ENCODE results near the gene CYFIP2. TPM values are rescaled to one million over a fixed set of nuclear protein-coding genes. Genes with fewer than 3 reads are reported as not detected.

Gene CYFIP2
- total RNA-seq, 2 experiments from 2014 or later, result 382 to 438 TPM

DNA sequence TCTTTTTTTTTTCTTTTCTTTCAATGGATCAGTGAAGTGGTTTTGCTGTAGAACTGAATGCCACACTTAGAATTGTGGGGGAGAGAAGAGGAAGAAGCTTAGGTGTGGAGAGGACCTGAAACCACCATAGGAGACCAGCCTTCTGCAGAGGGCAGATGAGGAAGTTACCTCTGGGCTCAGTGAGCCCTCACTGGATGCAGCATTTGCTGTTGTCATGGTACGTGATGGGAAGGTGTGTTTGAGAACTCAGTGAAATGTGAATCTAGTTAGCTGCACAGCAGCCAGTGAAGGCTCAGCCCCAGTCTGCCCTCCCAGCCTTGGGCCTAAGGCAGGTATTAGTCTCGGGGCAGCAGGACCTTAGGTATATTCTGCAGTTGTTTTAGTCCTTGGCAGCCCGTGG lies 17.5 kb downstream of the CYFIP2 start:
- no peak overlapping the region for H3K4me3 Mint-ChIP-seq
- H3K27me3 Mint-ChIP-seq, result no peaks in the 10 kb centered on the region
- H3K4me1 Mint-ChIP-seq, result peaks cover 69% of the 10 kb centered on the region
- peaks cover 71% of the 10 kb centered on the region for H3K36me3 Mint-ChIP-seq
- H3K27ac Mint-ChIP-seq, result peak overlapping the region; percentile 78
- DNase-seq, result no peak
- H3K9me3 Mint-ChIP-seq (ENCODE audit: low read depth), result peaks cover 11% of the 10 kb centered on the region
- CTCF ChIA-PET, result interaction anchor here (1.5 kb wide), 2 partner anchors 11 to 24 kb away, joined by 5 to 6 read pairs; no protein-coding TSS in a partner anchor
- ATAC-seq, result peak; percentile 84

DNA sequence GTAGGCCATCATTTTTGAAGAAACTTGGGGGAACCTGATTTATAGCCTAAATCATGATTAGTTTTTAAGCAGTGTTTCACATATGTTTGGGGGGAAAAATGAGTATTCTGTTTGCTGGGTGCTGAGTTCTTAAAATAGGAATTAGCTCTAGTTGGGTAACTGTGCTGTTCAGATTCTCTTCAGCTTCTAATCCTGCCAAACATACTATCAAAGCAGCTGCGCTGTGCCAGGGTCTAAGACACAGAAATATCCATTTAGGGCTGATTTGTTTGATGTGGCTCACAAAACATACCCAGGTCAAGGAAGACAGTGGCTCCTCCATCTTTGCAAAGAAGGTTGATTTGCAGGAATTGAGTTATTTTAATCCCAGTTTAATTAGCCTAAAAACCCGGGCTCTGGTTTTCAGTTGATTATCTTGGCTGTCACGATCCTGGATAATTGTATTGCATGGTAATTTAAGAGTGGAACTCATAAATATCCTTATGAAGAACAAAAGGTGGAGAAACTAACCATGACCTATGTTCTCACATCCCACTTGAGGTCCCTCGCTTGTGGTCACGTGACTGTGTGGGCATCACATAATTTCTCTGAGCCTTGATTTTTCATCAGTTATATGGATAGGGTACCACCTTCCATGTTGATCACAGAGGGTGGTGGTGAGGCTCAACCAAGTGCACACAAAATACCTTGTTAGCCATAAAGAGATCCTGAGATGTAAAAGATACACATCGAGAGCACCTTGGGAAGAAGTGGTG lies 18.7 kb downstream of the CYFIP2 start:
- DNase-seq (no peak), ATAC-seq (no peak)
- peaks cover 74% of the 10 kb centered on the region for H3K36me3 Mint-ChIP-seq
- no peaks in the 10 kb centered on the region for H3K27me3 Mint-ChIP-seq
- no peak overlapping the region for H3K4me3 Mint-ChIP-seq
- H3K27ac Mint-ChIP-seq, result no peak overlapping the region
- H3K9me3 Mint-ChIP-seq (ENCODE audit: low read depth), result peaks cover 11% of the 10 kb centered on the region
- CTCF ChIA-PET, result interaction anchor here (1.1 to 1.5 kb wide), 2 partner anchors 23 to 44 kb away, joined by 3 to 5 read pairs; no protein-coding TSS in a partner anchor
- peaks cover 69% of the 10 kb centered on the region for H3K4me1 Mint-ChIP-seq

DNA sequence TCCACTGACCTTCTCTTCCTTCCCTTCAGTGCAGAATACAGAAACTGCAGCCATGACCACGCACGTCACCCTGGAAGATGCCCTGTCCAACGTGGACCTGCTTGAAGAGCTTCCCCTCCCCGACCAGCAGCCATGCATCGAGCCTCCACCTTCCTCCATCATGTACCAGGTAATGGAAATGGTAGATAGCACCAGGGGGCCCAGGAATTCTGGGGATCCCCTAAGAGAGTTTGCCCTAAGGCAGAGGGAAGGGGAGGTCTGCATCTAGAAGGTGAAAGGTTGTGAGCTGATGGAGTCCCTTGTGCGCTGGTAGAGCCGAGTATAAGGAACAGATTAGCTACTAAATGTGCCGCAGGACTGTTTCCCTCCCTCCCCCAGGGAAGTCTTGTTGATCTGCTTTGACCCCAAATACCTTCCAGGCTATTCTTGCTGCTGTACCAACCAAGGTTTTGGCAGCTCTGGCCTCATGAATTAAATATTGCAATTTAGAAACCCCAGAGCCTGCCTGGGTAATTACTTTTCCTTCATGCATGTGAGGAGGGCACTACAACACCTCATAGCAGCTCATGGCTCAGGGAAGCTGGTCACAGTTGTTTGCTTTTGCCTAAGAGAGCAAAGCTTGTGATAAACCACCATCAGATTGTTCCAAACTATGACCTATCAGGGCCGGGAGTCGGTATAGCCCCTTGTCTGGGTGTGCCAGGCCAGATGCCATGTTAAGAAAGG lies 19.6 kb downstream of the CYFIP2 start:
- H3K4me3 Mint-ChIP-seq, result no peak overlapping the region
- peaks cover 68% of the 10 kb centered on the region for H3K4me1 Mint-ChIP-seq
- H3K27me3 Mint-ChIP-seq, result no peaks in the 10 kb centered on the region
- H3K27ac Mint-ChIP-seq, result no peak overlapping the region
- DNase-seq (no peak), ATAC-seq (no peak)
- H3K9me3 Mint-ChIP-seq (ENCODE audit: low read depth), result peaks cover 11% of the 10 kb centered on the region
- CTCF ChIA-PET, result interaction anchor here (0.9 to 1.5 kb wide), 3 partner anchors 9 to 31 kb away, joined by 3 to 4 read pairs (median 3); no protein-coding TSS in a partner anchor
- H3K36me3 Mint-ChIP-seq, result peaks cover 75% of the 10 kb centered on the region

DNA sequence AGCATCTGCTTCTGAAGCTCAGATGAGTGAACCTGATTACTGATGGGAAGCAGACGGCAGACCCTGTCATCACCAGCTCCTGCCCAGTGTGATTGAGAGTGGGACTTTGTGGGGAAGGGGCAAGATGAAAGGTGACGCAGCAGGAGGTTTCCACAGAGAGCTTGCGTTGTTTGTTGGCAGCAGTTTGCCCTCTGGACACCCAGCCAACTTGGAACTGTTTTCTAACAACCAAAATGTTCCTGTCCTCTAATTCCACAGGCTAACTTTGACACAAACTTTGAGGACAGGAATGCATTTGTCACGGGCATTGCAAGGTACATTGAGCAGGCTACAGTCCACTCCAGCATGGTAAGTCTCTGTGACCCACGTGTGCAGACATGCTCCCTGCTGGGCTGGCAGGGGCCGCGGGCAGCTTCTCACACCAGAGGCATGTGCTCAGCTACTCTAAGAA lies 20.9 kb downstream of the CYFIP2 start:
- no peak overlapping the region for H3K27ac Mint-ChIP-seq

DNA sequence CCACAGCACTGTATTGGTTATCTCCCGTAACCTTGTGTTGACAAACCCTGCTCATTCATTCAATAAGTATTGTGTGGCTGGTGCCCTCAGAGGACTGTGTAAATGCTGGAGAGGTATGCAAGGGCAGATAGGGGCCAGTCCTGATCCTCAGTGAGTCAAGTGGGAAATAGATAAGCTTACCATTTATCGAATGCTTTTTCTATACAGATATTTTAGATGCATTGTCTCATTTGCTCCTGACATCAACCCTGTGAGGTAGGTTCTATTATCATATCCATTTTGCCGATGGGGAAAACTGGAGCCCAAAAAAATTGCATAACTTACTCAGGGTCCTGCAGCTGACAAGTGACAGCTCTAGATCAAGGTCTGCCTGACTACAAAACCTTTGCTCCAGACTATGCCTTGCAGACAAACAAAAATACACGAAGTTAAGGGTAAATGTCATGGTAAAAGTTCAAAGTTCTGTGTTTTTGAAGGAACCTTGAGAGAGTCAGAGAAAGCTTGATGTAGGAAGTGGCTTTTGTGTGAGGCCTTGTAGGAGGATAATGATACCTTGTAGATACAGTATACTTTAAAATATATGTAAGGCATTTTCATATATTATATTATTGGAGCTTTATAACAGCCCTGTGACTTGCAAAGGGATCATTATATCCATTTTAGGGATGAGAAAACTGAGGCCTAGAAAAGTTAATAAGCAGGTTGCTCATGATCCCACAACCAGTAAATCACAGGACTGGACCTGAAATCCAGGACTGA lies 22.7 kb downstream of the CYFIP2 start:
- CTCF ChIA-PET, result interaction anchor here (0.6 to 2.1 kb wide), 8 partner anchors 10 to 40 kb away, joined by 3 to 8 read pairs (median 4); no protein-coding TSS in a partner anchor
- H3K36me3 Mint-ChIP-seq, result peaks cover 77% of the 10 kb centered on the region
- no peak for ATAC-seq
- H3K9me3 Mint-ChIP-seq (ENCODE audit: low read depth), result no peaks in the 10 kb centered on the region
- no peaks in the 10 kb centered on the region for H3K27me3 Mint-ChIP-seq
- no peak for DNase-seq
- peaks cover 60% of the 10 kb centered on the region for H3K4me1 Mint-ChIP-seq
- no peak overlapping the region for H3K4me3 Mint-ChIP-seq
- H3K27ac Mint-ChIP-seq, result peak overlapping the region; percentile 3

More for the DNA sequence above, 20.9 kb downstream of the CYFIP2 start:
- CTCF ChIA-PET, result interaction anchor here (1.5 kb wide), 1 partner anchor 10 kb away, joined by 3 read pairs; no protein-coding TSS in a partner anchor
- H3K27me3 Mint-ChIP-seq, result no peaks in the 10 kb centered on the region
- H3K9me3 Mint-ChIP-seq (ENCODE audit: low read depth), result peaks cover 6% of the 10 kb centered on the region
- no peak overlapping the region for H3K4me3 Mint-ChIP-seq
- H3K4me1 Mint-ChIP-seq, result peaks cover 71% of the 10 kb centered on the region
- peaks cover 74% of the 10 kb centered on the region for H3K36me3 Mint-ChIP-seq
- DNase-seq, result no peak
- ATAC-seq, result no peak

DNA sequence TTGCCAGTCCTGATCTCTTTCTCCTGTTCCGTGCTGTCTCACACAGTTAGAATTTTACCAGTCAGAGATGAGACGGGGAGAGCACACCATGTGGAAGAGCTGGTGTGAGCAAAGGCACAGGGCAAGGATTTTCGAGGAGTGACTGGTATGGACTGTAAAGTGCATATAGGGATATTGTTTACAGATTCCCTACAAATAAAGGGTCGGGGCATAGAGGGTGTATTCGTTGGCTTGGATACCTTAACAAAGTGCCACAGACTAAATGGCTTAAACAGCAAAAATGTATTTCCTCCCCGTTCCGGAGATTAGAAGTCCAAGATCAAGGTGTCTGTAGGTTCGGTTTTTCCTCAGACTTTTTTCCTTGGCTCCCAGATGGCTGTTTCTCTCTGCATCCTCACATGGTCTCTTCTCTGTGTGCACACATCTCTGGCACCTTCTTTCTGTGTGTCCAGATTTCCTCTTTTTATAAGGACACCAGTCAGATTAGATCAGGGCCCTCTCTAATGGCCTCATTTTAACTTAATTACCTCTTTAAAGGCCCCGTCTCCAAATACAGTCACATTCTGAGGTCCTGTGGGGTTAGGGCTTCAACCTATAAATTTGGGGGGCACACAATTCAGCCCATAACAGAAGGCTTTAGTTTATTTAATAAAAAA lies 23.4 kb downstream of the CYFIP2 start:
- Mint-ChIP-seq H3K9me3 (ENCODE audit: low read depth) (no peaks in the 10 kb centered on the region), H3K36me3 (peaks cover 79% of the 10 kb centered on the region), H3K4me1 (peaks cover 58% of the 10 kb centered on the region), H3K27me3 (no peaks in the 10 kb centered on the region), H3K4me3 (no peak overlapping the region), H3K27ac (no peak overlapping the region)
- ATAC-seq, result no peak
- CTCF ChIA-PET, result interaction anchor here (0.6 to 2.1 kb wide), 8 partner anchors 9 to 39 kb away, joined by 3 to 8 read pairs (median 4); no protein-coding TSS in a partner anchor
- DNase-seq, result no peak

DNA sequence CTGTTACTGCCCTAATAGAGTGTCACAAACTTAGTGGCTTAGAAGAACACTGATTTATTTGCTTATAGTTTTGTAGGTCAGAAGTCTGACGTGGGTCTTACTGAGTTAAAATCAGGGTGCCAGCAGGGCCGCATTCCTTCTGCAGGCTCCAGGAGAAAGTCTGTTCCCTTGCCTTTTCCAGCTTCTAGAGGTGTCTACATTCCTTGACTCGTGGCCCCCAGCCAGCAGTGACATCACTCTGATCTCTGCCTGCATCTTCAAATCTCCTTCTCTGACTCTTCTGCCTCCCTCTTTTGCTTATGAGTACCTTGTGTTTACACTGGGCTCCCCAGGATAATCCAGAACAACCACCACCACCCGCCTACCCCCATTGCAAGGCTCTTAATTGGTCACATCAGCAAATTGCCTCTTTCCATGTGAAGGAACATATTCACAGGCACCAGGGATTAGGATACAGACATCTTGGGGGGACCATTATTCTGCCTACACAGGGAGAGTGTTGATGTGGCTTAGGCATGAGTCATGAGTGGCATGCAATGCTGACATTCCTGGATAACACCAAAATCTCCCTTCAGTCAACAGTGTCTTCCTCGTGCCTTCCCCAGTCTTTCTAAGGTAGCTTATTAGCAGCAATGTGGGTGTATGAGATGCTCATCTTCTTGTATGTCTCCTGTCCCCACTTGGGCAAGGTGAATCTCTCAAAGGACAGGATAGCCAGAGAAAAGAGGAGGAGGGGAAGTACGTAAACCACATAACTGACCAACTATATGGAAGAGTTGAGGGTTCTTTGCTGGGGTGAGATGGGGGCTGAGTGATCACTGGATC lies 24.4 kb downstream of the CYFIP2 start:
- DNase-seq (no peak), ATAC-seq (no peak)
- peaks cover 59% of the 10 kb centered on the region for H3K4me1 Mint-ChIP-seq
- H3K27me3 Mint-ChIP-seq, result no peaks in the 10 kb centered on the region
- H3K9me3 Mint-ChIP-seq (ENCODE audit: low read depth), result no peaks in the 10 kb centered on the region
- peak overlapping the region; percentile 21 for H3K27ac Mint-ChIP-seq
- H3K36me3 Mint-ChIP-seq, result peaks cover 76% of the 10 kb centered on the region
- no peak overlapping the region for H3K4me3 Mint-ChIP-seq
- CTCF ChIA-PET, result interaction anchor here (1.1 to 2.0 kb wide), 3 partner anchors 17 to 38 kb away, joined by 3 to 8 read pairs (median 5); no protein-coding TSS in a partner anchor

DNA sequence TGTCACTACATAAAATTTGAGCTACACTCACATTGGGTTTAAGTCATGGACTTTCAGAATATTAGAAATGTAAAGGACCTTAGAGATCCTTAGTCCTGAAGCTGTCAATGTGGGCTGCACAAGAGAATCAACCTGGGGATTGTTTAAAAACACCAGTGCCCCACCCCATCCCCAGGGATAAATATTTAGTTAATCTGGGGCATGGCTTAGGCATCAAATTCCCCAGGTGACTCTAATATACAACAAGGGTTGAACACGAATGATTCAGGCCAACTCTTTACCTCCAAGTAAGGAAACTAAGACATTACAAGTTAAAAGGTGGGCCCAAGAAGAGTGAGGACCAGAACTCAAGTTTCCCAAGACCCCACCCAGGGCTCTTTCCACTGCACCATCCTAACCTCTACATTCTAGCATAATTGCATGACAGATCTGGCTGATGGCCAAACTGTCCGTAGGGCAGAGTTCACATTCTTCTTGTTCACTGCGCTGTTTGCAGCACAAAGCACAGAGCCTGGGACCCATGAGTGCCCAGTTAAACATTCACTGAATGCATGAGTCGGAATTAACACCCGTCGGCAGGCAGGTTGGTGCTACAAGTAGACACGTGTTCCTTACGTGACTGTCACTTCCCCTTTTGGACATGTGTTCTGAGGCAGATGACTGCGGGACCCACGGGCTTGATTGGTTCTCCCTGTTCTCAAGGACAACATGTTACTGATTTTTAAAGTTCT lies 25.2 kb downstream of the CYFIP2 start:
- CTCF ChIA-PET, result no interaction called here
- Mint-ChIP-seq H3K4me3 (no peak overlapping the region), H3K36me3 (peaks cover 77% of the 10 kb centered on the region), H3K27ac (peak overlapping the region; percentile 6), H3K9me3 (ENCODE audit: low read depth) (no peaks in the 10 kb centered on the region), H3K27me3 (no peaks in the 10 kb centered on the region), H3K4me1 (peaks cover 61% of the 10 kb centered on the region)
- no peak for ATAC-seq
- DNase-seq, result no peak

DNA sequence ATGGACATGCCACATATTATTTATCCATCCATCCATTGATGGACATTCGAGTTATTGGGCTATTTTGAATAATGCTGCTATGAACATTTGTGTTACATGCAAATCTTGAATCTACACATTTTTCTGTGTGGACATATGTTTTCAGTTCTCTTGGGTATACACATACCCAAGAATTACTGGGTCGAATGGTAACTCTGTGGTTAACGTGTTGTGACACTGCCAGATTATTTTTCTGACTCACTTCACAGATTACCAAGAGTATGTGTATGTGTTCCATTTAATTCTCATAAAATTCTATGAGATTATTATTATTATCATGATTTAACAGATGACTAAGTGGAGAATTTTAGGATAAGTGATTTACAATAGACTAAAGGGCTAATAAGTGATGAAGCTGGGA lies 26.7 kb downstream of the CYFIP2 start:
- peaks cover 56% of the 10 kb centered on the region for H3K4me1 Mint-ChIP-seq
- no peak overlapping the region for H3K27ac Mint-ChIP-seq
- H3K36me3 Mint-ChIP-seq, result peaks cover 78% of the 10 kb centered on the region
- H3K27me3 Mint-ChIP-seq, result no peaks in the 10 kb centered on the region
- CTCF ChIA-PET, result interaction anchor here (1.0 kb wide), 1 partner anchor 44 kb away, joined by 3 read pairs; no protein-coding TSS in a partner anchor
- no peaks in the 10 kb centered on the region for H3K9me3 Mint-ChIP-seq (ENCODE audit: low read depth)
- DNase-seq (no peak), ATAC-seq (no peak)
- no peak overlapping the region for H3K4me3 Mint-ChIP-seq

DNA sequence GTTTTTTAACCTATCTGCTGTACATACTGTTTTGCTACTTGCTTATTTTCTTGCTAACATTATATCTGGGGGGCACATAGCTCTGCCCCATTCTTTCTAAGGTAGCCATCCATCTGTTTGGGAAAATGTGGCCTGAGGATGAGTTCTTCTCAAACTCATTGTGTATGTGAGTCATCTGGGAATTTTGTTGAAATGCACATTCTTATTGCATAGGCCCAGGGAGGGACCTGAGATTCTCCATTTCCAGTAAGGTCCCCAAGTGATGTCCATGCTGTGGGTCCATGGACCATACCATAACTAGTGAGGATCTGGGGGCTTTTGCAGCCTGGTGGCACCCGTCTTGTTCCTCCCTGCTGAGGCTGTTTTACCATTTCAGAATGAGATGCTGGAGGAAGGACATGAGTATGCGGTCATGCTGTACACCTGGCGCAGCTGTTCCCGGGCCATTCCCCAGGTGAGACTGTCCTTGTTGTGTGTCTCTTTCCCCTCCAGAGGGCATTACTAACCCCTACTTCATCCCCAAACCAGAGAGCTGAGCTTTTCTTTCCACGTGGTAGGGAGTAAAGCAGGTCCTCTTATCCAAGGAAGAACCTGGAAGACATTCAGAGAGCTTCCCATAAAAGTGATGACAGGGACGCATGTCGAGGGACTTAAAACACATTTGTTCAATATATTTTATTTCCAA lies 28.6 kb downstream of the CYFIP2 start:
- ATAC-seq, result no peak
- CTCF ChIA-PET, result interaction anchor here (0.9 kb wide), 1 partner anchor 145 kb away, joined by 3 read pairs; no protein-coding TSS in a partner anchor
- H3K4me3 Mint-ChIP-seq, result no peak overlapping the region
- H3K27me3 Mint-ChIP-seq, result no peaks in the 10 kb centered on the region
- no peak overlapping the region for H3K27ac Mint-ChIP-seq
- H3K36me3 Mint-ChIP-seq, result peaks cover 77% of the 10 kb centered on the region
- peaks cover 39% of the 10 kb centered on the region for H3K4me1 Mint-ChIP-seq
- no peak for DNase-seq
- H3K9me3 Mint-ChIP-seq (ENCODE audit: low read depth), result no peaks in the 10 kb centered on the region

DNA sequence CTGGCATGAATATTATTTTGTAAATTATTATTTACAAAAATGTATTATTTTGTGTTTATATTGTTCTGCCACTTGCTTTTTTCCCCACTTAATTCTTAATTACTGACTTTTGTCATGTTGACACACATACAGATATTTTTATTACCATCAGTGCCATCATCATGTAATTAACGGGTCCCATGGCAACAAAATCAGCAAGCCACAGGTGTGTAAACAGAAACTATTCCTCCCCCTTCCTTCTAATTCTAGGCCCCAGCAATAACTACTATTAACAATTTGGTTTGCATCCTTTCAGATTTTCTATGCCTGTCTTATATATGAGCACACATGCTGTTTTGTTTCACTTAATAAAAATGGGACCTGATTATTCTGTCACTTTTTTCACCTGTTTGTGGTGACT lies 29.3 kb downstream of the CYFIP2 start:
- no peaks in the 10 kb centered on the region for H3K9me3 Mint-ChIP-seq (ENCODE audit: low read depth)
- H3K27me3 Mint-ChIP-seq, result no peaks in the 10 kb centered on the region
- peaks cover 77% of the 10 kb centered on the region for H3K36me3 Mint-ChIP-seq
- DNase-seq (no peak), ATAC-seq (no peak)
- peaks cover 36% of the 10 kb centered on the region for H3K4me1 Mint-ChIP-seq
- CTCF ChIA-PET, result interaction anchor here (0.9 kb wide), 1 partner anchor 146 kb away, joined by 3 read pairs; no protein-coding TSS in a partner anchor
- H3K27ac Mint-ChIP-seq, result no peak overlapping the region
- H3K4me3 Mint-ChIP-seq, result no peak overlapping the region
